T47D (cell line): ENCODE measurements around the gene BCAS1.

ENCODE experiments used
- DNase-seq, 2 experiments: peaks; one replicate each; pipeline versions ENCODE4 v3.0.0 to v3.0.0-alpha.2; 2011 to 2012; ENCODE audit warnings: low read depth in 1 of 2, low spot score in 1 of 2
- JUND ChIP-seq: IDR thresholded peaks from 2 replicates; pipeline ENCODE4 v1.6.1; 2012; ENCODE audit warnings: low read depth
- in situ Hi-C: cut with HindIII; loops from 2 replicates; pipeline ENCODE4 v1.10.0; 2016; ENCODE audit warnings: low sequenced_read_pairs, low pct_unique_long_range_greater_than_20kb

Gene BCAS1

DNA sequence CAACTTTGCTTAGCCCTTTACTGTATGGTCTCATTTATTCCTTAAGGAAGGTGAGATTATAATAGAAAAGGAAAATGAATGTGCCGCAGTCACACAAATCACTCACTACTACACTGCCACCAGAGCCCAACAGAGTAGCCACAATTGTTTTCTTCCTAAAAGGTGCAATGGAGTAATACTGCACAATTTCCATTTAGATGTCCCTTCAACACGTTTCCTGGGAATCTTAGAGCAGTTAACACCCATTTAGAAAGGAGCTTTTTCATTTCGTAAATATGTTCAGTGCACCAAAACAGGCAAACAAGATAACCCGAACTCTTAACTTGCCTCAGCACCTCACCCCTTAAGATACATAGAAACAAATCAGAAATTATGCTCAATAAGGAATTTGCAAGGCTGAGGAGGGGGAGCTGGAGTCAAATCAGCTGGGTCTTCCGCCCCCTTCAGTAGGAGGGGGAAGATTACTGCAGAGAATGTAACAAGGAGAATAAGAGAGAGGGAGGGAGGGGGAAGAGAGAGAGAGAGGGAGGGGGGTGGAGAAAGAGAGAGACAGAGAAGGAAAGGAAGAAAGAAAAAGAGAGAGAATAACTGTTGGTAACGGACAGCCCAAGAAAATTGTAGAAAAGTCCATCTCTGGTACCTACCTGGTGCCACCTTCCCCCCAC lies 155.5 kb downstream of the BCAS1 start:
- TF ChIP-seq JUND: no peak
- in situ Hi-C loops: loop anchor here (25.0 kb wide), 1 partner anchor 153 kb away; no protein-coding TSS in a partner anchor

GRCh38 chr20:53914091-53914780 lies 156.2 kb downstream of the BCAS1 start:
- in situ Hi-C loops: loop anchor here (25.0 kb wide), 1 partner anchor 152 kb away; no protein-coding TSS in a partner anchor
- DNase-seq: no peak

More for the DNA sequence above, 155.5 kb downstream of the BCAS1 start:
- no peak for DNase-seq

DNA sequence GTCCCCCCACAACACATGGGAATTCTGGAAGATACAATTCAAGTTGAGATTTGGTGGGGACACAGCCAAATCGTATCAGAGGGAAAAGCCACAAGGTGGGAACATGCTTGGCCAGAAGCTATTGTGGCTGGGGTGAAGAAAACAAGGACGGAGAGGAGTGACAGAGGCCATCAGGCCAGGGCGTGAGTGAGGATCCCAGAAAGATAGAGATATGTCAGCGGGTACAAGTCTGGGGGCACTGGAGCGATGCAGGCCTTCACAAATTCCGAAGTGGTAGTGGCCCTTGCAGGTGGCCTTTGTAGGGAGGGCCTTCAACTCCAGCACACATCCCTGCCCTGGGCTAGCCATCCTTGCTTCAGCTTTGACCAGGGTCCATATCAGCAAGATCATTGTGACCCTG lies 159.1 kb downstream of the BCAS1 start:
- in situ Hi-C loops: loop anchor here (25.0 kb wide), 1 partner anchor 149 kb away; no protein-coding TSS in a partner anchor
- no peak for DNase-seq
- TF ChIP-seq JUND: no peak

More at GRCh38 chr20:53914091-53914780, 156.2 kb downstream of the BCAS1 start:
- no peak for TF ChIP-seq JUND

DNA sequence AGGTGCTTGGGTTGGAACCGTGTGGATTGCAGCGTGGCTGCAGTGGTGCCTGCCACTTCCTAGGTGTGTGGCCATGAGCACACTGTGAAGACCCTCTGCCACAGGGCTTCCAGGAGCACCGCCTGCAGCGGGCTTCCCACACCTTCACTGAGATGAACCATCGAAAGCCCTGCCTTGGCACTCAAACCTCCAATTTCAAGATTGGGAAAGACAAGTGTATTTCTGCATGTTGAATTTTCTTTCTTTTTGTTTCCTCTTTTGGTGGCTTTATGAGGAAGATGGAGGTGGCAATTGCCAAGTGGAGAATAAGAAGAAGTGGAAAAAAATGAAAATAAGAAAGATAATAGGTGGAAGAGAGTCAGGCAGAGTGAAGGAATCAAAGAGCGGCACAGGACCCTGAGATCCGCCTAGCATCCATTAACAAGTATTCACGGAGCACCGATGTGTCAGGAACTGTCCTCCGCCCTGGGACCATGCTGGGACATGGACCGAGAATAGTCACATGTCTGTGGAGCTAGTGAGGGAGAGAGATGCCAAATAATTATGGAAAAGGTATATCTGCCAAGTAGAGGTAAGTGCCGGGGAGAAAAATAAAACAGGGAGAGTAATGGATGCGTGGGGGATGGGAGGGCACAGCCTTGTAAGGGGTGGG lies 159.9 kb downstream of the BCAS1 start:
- no peak for DNase-seq
- in situ Hi-C loops: loop anchor here (25.0 kb wide), 1 partner anchor 148 kb away; no protein-coding TSS in a partner anchor
- TF ChIP-seq JUND: no peak

DNA sequence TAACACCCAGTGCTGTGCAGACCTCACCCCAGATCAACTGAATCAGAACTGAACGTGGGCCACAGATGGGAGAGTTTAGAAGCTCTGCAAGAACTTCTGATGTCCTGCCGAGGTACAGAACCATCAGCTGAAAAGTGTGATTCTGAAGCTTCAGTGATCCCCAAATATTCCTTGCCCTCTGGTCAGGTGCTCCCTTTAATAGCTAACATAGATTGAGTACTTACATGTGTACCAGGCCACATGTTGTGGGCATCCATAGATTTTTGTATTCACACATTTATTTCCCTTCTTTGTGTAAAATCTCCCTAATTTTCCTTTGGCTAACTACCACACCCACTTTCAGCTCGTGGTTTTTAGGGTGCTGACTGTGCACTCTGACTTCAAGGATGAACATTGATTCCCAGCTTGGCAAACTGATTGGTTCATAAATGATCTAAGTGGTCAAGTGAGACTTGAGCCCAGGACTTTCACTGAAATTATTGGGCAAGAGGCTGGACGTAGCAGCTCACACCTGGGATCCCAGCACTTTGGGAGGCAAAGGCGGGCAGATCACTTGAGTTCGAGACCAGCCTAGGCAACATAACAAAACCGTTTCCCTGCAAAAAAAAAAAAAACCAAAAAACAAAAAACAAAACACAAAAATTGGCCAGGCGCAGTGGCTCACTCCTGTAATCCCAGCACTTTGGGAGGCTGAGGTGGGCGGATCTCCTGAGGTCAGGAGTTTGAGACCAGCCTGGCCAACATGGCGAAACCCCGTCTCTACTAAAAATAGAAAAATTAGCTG lies 162.2 kb downstream of the BCAS1 start:
- no peak for TF ChIP-seq JUND
- DNase-seq: no peak
- in situ Hi-C loops: loop anchor here (25.0 kb wide), 1 partner anchor 146 kb away; no protein-coding TSS in a partner anchor

DNA sequence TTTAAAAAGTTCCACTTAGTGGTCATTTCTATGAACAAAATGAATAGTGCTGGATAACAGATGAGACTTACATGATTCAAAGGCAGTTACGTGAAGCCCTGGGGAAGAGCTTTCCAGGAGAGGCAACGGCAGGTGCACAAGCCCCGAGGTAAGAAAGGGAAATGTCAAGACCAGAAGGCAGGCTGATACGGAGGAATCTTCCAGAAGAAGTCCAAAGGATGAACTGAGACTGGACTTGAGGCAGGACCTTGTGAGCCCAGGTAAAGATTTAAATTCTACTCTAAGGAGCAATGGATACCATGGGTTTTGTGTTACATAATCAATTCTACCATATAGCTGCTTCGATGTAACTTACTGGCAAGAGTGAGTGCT lies 164.6 kb downstream of the BCAS1 start:
- in situ Hi-C loops: loop anchor here (25.0 kb wide), 1 partner anchor 144 kb away; no protein-coding TSS in a partner anchor
- TF ChIP-seq JUND: no peak
- DNase-seq: no peak

GRCh38 chr20:53905019-53905819 lies 165.2 kb downstream of the BCAS1 start:
- no peak for TF ChIP-seq JUND
- in situ Hi-C loops: loop anchor here (25.0 kb wide), 1 partner anchor 143 kb away; no protein-coding TSS in a partner anchor
- DNase-seq: no peak

GRCh38 chr20:53904261-53904660 lies 166.1 kb downstream of the BCAS1 start:
- DNase-seq: no peak

DNA sequence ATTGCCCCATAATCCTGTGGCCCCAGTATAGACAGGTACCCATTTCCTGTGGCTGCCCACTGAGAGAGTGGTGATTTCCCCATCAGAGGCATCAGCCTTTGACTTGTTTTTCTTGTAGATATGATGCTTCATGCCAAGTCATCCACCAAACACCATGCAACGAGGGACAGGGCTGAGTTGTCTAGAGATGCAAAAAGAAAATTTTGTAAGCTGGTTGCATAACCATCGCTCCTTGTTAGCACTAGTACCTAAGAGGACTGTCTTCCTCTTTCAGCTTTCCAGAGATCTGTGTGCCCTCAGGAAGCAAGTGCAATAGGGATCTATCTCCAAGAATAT lies 166.8 kb downstream of the BCAS1 start:
- TF ChIP-seq JUND: no peak
- in situ Hi-C loops: loop anchor here (25.0 kb wide), 1 partner anchor 141 kb away; no protein-coding TSS in a partner anchor
- DNase-seq: no peak

More at GRCh38 chr20:53904261-53904660, 166.1 kb downstream of the BCAS1 start:
- in situ Hi-C loops: loop anchor here (25.0 kb wide), 1 partner anchor 142 kb away; no protein-coding TSS in a partner anchor
- no peak for TF ChIP-seq JUND

DNA sequence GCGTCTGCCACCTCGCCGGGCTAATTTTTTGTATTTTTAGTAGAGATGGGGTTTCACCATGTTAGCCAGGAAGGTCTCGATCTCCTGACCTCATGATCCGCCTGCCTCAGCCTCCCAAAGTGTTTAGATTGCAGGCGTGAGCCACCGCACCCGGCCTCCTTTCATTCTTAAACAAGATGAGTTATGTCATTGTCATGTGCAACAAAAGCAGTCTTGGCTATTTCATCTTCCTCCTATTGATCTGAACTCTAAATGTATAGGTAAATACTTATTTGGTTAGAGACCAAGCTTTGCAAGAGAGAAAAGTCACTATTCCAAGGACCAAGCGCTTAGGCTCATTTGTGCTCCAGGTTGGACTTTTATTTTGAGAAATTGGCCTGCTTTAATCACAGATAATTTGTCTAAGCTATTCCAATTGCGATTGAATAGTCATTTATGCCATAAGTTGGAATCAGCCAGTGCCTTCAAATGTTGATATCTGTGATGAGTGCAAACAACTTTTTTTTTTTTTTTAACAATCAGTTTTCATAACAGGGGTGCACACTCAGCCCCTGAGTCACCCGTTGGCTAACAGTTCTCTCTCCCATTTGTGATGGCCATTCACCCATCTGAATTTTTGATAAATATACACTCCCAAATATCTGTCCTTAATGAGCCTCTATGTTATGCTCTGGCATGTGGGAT lies 167.3 kb downstream of the BCAS1 start:
- in situ Hi-C loops: loop anchor here (25.0 kb wide), 1 partner anchor 141 kb away; no protein-coding TSS in a partner anchor
- DNase-seq: no peak
- no peak for TF ChIP-seq JUND

DNA sequence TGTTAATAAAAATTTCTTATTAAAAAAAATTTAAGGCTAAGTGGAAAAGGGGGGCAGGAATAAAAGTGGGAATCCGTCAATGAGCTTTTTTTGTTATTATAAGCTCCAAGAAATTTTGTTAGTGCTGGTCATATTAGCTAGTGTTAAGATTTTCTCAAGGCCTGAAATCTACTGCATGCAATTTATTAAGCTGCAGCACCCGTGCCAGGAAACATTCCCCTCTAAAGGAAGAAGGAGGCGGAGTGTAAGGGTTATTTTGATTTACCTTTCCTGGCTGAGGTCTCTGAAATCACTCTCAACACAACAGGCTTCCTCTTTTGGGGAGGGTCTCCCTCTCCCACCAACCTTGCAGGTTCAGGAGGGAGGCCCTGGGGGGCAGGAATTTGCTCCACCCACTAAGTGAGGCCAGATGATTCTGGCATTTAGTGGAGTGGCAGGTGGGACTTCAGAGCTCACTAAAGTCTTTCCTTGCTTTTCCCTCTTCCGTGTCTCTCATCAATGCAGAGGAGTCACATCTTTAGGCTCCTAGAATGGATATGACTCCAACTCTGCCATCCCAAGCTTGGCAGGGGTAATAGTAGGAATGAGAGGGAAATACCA lies 168.8 kb downstream of the BCAS1 start:
- in situ Hi-C loops: loop anchor here (25.0 kb wide), 1 partner anchor 139 kb away; no protein-coding TSS in a partner anchor
- DNase-seq: no peak
- no peak for TF ChIP-seq JUND
